GM12873 (cell line): ENCODE measurements around the gene HDAC7.

Experiments
- CTCF ChIP-seq: IDR thresholded peaks from 2 replicates; pipeline ENCODE4 v1.5.1; 2012; ENCODE audit warnings: low read depth, mild to moderate bottlenecking, moderate library complexity, low read length, control low read depth; ENCODE audit not compliant: insufficient read depth; ENCODE audit errors: missing control alignments

HDAC7 gene

GRCh38 chr12:47824198-47824597, 4.5 kb upstream of the HDAC7 start:
- TF ChIP-seq CTCF = no peak

GRCh38 chr12:47823422-47824086, 3.9 kb upstream of the HDAC7 start:
- TF ChIP-seq CTCF = no peak

- TF ChIP-seq CTCF = no peak
These were observed 3.2 kb upstream of the HDAC7 start for GRCh38 chr12:47822863-47823262.

GRCh38 chr12:47822401-47822800, 2.7 kb upstream of the HDAC7 start:
- no peak for TF ChIP-seq CTCF

- TF ChIP-seq CTCF = no peak
These were observed 1.6 kb upstream of the HDAC7 start for GRCh38 chr12:47821346-47821706.

GRCh38 chr12:47820631-47821345, 1.1 kb upstream of the HDAC7 start:
- no peak for TF ChIP-seq CTCF

GRCh38 chr12:47819138-47819895, 386 bp downstream of the HDAC7 start:
- TF ChIP-seq CTCF = no peak
